Epithelial cell of proximal tubule (primary cell): ENCODE results near the gene ZDHHC5. TPM values are rescaled to one million over a fixed set of nuclear protein-coding genes. Genes with fewer than 3 reads are reported as not detected.
"Not testable (repeated sequence)": the region's sequence is repeated elsewhere in the genome, so short reads cannot be mapped to it uniquely, and the experiment has no call there.

Experiments
- DNase-seq: peaks from one replicate; pipeline ENCODE4 v3.0.0-alpha.2; 2011; ENCODE audit warnings: low read depth
- H3K4me3 ChIP-seq: 2 replicates; pipeline ENCODE4 v1.5.1; 2011; ENCODE audit warnings: low read depth, mild to moderate bottlenecking, low read length
- CTCF ChIP-seq: conservative IDR thresholded peaks from 2 replicates; pipeline ENCODE4 v1.5.1; 2012; ENCODE audit warnings: low read depth, mild to moderate bottlenecking, low read length
- total RNA-seq: library from RNA; depleted of rRNA; stranded (reverse); fragments of >200 nt; gene quantifications from 2 replicates; pipeline ENCODE4 v1.2.3, GENCODE V29; 2015

Gene ZDHHC5
- total RNA-seq, 1 donor from 2014 or later, result 31.4 TPM

DNA sequence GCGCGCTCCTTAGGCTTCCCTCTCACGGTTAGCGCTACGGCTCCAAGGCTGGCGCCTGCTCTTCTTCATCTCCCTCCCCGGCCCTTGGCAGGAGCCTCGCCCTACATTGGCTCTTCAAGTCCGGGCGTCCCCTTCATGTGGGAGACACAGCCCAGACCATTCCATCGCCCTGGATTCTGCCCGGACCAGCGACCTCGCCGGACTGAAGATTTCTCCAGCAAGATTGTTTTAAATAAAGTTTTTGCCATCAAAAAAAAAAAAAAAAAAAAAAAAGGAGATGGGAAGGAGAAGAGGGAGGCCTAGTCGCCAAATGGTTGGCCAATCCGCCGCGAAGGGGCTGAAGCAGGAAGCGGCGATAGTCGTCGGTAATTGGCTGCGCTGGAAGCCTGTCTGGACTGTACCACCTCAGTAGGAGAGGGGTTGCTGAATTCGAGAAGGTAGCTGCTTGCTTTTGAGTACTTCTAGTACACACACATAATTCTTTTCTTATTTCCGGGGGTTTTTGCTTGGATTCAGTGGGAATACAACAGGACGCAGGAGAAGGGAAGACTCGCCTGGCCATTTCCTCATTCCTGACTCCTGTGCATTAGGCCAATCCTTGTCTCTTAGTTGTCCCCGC is 688 bp upstream of the ZDHHC5 start:
- DNase-seq, result peak; percentile 97
- TF ChIP-seq CTCF, result no peak
- peak overlapping the region; percentile 76 for H3K4me3 ChIP-seq

DNA sequence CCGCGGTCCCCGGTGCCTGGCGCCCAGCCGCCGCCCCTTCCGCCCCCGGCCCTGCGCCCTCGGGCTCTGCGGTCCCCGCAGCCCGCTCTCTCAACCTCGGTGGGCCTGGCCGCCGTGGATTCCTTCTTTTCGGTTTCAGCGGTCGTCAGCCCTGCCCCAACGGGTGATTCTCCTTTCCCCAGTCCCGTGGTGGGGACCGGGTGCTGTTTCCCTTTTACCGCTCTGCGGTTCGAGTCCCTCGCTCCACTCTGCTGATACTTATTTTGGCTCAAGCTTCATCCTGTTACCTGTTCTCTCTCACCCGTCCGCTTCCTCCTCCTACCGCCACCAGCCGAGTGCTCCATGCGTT is 494 bp downstream of the ZDHHC5 start:
- H3K4me3 ChIP-seq, result peak overlapping the region; percentile 76
- TF ChIP-seq CTCF, result no peak
- DNase-seq, result no peak

- no peak overlapping the region for H3K4me3 ChIP-seq
- TF ChIP-seq CTCF, result no peak
- DNase-seq, result peak; percentile 83
Observed at GRCh38 chr11:57674251-57674650, 6.3 kb downstream of the ZDHHC5 start.

GRCh38 chr11:57675176-57675941 is 7.4 kb downstream of the ZDHHC5 start:
- DNase-seq, result no peak
- TF ChIP-seq CTCF, result no peak
- no peak overlapping the region for H3K4me3 ChIP-seq

DNA sequence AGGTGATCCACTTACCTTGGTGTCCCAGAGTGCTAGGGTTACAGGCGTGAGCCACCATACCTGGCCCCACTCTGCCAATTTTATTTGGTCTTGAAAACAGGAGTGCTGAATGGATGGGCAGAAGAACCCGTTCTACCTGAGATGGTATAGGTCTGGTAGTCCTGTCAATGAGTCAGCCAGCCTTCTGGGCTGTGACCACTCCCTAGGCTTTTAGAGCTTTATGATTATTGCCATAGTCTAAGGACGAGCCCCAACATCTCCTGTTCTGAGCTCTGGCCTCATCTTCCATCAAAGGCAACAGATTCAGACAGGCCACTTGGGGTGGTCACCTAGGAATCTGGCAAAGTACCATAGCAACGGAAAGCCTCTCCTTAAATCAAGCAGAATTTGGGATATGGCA is 11.5 kb downstream of the ZDHHC5 start:
- TF ChIP-seq CTCF, result no peak
- H3K4me3 ChIP-seq, result no peak overlapping the region
- no peak for DNase-seq

- no peak overlapping the region for H3K4me3 ChIP-seq
- no peak for TF ChIP-seq CTCF
- no peak for DNase-seq
Observed at GRCh38 chr11:57680552-57680874, 12.6 kb downstream of the ZDHHC5 start.

GRCh38 chr11:57681168-57681567 is 13.3 kb downstream of the ZDHHC5 start:
- no peak for TF ChIP-seq CTCF
- DNase-seq, result no peak

DNA sequence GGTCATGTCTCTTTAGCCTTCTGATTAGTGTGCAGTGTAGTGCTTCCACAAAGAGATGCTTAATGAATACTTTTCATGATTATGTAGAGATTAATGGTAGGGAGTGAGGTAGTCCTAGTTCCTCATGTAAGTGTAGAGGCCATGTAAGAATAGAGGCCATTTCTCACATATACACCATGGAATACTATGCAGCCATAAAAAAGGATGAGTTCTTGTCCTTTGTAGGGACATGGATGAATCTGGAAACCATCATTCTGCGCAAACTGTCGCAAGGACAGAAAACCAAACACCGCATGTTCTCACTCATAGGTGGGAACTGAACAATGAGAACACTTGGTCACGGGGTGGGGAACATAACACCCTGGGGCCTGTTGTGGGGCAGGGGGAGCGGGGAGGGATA is 22.6 kb downstream of the ZDHHC5 start:
- H3K4me3 ChIP-seq, DNase-seq: not testable (repeated sequence)

More at GRCh38 chr11:57681168-57681567, 13.3 kb downstream of the ZDHHC5 start:
- no peak overlapping the region for H3K4me3 ChIP-seq
